ENCODE data around the gene RABGAP1L.
"Not testable (repeated sequence)": the region's sequence is repeated elsewhere in the genome, so short reads cannot be mapped to it uniquely, and the experiment has no call there.

Gene RABGAP1L

DNA sequence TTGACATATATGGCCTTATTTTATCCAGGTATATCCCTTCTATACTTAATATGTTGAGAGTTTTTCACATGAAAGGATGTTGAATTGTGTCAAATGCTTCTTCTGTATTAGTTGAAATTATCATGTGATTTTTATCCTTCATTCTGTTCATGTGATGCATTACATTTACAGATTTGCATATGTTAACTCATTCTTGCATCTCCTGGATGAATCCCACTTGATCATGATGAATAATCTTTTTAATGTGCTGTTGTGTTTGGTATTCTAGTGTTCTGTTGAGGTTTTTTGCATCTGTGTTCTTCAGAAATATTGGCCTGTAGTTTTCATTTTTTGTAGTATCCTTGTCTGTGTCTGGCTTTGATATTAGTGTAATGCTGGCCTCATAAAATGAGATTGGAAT is 150.2 kb downstream of the RABGAP1L start:
- DNase-seq, result no peak

DNA sequence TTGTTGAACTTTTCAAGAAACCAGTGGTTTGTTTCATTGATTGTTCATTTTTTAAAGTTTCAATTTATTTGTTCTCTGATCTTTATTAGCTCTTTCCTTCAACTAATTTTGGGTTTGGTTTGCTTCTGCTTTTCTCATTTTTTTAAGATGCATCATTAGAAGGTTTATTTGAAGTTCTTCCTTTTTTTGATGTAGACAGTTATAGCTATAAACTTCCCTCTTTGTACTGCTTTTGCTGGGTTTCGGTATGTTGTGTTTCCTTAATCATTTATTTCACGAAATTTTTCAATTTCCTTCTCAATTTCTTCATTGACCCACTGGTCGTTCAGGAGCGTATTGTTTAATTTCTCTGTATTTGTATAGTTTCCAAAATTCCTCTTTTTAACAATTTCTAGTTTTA is 155.1 kb downstream of the RABGAP1L start:
- DNase-seq, result no peak

GRCh38 chr1:174315239-174315638 is 155.9 kb downstream of the RABGAP1L start:
- DNase-seq, result no peak

GRCh38 chr1:174320897-174321296 is 161.6 kb downstream of the RABGAP1L start:
- not testable (repeated sequence) for DNase-seq

- no peak for DNase-seq
Observed at GRCh38 chr1:174322202-174322862, 163.0 kb downstream of the RABGAP1L start.

DNA sequence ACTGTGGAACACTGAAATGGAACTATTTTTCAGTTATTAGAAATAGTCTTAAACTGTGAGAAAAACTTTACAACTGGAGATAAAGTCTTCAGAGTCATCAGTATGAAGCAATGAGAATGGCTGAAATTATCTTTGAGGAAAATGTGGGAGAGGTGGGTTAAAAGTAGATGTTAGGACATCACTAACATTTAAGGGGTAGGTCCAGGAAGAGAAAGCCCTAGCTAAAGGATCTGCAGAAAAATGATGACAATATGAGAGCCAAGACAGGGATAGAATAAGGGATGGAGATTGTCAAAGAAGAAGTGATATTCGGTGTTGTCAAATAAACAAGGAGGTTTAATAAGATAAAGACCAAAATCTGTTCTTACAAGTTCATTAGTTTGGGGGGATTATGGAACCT is 165.2 kb downstream of the RABGAP1L start:
- no peak for DNase-seq

- no peak for DNase-seq
Observed at GRCh38 chr1:174324939-174325338, 165.6 kb downstream of the RABGAP1L start.

DNA sequence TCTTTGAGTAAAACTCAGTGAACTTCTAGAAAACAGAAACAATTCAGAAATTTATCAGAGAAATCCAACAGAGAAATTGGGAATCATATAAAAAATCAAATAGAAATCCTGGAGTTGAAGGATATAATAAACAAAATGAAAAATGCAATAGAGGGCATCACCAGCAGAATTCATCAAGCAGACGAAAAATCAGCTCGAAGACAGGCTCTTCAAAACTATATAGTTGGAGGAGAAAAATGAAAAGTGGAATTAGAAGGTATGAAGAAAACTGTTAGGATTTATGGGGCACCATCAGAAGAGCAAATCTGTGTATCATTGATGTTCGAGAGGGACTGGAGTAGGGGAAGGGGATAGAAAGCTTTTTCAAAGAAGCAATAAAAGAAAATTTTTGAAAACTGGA is 167.0 kb downstream of the RABGAP1L start:
- DNase-seq, result no peak

DNA sequence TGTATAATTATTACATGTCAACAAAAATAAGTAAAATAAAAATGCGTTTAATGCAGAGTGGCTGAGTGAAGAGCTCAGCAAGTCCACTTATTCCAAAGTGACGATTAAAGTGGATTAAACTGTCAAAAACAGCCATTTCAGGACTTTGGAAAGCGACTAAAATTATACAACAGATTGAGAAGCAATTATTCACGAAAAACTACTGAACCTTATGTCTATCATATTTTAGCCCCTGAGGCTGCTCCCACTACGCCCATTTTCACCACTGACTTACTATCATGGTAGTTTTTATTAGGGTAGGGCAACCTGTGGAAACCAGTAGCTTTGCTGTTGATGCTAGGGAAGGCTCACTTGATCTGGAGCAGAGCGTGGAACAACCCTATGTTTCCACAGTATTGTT is 174.1 kb downstream of the RABGAP1L start:
- no peak for DNase-seq

DNA sequence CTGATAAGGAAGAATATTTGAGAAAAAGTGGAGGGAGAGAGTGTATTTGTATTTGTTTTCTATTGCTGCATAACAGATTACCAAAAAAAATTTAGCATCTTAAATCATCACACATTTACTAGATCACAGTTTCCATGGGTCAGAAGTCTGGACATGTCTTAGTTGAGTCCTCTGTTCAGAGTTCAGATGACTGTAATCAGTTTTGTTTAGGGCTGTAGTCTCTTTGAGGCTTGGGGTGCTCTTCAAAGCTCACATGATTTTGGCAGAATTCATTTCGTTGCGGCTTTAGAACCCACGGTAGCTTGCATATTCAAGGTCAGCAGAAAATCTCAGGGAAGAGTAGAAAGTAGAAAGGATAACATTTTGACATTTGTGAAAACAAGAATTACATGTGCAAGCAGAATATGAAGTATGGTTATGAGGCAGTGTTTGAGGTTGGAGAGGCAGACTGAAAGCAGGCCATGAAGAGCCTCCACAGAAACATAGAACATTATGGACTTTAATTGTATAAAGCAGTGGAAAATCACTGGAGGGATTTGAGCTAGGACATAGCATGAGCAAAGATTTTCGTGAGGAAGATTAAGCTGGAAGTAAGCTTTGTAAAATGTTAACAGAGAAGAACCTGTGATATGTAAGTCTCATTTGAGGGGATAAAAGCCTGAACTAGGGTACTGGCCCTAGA is 177.8 kb downstream of the RABGAP1L start:
- DNase-seq, result no peak

GRCh38 chr1:174340404-174340803 is 181.1 kb downstream of the RABGAP1L start:
- not testable (repeated sequence) for DNase-seq

DNA sequence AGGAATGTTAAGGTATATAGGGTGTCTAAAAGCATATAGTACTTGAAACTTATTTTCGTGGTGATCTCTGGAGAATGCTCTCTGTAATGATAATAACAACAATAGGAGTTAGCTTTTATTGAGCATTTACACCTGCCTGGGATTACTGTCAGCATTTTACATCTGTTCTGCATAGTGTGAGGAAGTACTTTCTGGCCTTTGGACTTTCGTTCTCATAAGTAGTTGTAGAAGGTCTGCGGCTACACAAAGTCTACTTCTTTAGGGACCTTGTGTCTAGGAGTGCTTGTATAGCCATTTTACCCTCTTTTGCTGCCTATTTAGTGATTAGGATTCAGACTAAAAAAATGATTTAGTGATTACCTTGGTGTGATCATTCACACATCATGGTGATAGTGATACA is 184.8 kb downstream of the RABGAP1L start:
- no peak for DNase-seq

GRCh38 chr1:174352117-174352516 is 192.8 kb downstream of the RABGAP1L start:
- no peak for DNase-seq

GRCh38 chr1:174352883-174353608 is 193.7 kb downstream of the RABGAP1L start:
- DNase-seq, result no peak

GRCh38 chr1:174358344-174358743 is 199.0 kb downstream of the RABGAP1L start:
- DNase-seq, result no peak

DNA sequence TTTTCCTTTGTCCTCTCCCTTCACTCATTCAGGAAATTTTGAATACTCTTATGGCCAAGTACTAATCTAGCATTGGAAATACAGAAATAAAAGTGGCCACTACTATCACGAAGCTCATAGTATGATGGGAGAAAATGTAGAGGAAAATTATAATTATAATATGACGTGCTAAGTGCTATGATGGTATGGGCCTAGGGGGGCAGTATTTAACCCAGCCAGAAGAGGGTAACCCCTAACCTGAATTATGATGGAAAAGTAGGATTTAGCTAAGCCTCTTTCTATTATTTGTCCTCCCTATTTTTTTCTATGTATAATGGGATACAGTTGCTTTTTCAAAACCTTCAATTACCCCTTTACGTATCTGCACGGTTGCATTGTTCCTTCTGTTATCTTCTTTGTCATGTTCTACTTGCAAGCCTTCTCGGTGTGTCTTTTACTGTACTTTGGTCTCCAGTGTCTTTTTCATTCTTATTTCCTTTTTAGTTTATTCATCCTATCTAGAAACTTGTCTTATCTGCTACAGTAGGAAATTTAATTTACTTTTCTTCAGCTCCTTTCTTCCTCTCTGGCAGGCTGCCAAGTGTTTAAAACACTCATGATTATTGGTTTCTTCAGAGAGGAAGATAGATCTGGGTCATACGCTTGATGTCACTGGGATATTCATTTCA is 199.6 kb downstream of the RABGAP1L start:
- no peak for DNase-seq

DNA sequence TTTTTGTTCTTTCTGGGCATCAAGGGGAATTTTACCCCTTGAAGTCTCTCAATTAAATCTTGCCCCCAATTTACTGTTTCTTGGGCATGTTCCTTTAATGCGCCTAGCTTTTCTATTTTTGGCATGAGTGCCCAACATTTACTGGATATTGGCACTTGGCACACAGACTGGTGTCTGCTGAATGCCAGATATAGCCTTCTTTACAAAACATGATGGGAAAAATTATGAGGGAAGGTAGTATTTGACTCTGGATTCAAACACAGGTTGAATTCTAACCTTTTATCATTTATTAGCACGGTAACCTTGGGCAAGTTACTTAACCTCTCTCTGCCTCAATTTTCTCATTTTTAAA is 200.1 kb downstream of the RABGAP1L start:
- no peak for DNase-seq

DNA sequence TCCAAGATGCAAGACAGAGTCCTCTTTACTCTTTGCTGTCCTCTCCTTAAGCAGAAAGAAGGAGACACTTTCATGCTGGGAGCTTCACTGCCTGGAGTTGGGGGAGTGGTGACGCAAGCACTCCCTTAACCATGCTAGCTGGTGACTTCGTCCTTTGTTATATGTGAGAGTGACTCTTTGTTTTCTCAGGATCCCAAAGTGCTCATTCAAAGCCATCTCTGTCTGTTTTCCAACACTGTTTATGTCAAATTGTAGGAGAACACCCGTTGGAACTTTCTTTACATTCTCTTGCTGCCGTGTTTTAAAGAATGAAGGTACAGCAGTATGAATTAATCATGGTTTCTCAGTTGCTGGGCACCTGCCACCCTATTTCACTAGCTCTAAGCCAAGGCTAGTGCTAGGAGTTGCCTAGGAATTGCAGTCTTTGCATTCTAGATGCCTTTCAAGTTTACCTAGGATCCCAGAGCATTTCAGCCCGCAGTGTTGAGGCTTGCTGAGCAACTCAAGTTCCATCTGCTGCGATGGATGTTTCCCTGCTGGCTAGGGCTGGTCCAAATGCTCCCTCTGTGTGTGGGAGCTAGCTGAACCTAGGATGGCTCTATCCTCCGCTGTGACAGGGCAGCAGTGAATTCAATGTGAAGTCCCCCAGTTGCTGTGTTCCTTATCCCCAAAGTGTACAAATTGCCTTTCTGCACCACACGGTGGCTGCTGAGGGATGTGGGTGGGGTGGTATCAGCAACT is 205.8 kb downstream of the RABGAP1L start:
- no peak for DNase-seq

DNA sequence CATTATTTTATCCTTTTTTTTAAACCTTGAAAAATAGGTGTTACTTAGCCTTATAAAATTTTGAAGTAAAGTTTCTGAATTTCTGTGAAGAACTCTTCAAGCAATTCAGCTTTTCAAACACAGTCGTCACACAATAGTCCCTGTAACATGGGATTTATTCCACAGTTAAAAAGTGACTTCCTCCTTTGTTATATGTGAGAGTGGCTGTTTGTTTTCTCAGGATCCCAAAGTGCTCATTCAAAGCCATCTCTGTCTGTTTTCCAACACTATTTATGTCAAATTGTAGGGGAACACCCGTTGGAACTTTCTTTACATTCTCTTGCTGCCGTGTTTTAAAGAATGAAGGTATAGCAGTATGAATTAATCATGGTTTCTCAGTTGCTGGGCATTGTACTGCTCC is 207.6 kb downstream of the RABGAP1L start:
- no peak for DNase-seq

DNA sequence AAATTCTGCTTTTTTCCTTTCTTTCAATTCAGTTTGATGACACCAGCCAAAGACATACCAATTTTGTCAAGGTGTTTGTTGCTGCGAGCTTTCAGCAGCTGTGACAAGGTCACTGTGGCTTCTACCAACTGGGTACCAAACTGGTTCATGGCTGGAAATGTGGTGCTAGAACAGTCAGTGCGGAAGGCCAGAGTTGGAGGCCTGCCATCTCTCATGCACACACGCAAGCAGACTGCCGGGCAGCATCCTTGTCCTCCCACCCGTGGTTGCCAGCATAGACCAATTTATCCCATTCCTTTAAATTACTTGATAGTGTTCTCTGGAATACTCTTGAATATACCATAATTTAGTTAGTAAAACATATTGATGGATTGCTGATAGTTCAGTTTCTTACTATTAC is 208.6 kb downstream of the RABGAP1L start:
- DNase-seq, result no peak

DNA sequence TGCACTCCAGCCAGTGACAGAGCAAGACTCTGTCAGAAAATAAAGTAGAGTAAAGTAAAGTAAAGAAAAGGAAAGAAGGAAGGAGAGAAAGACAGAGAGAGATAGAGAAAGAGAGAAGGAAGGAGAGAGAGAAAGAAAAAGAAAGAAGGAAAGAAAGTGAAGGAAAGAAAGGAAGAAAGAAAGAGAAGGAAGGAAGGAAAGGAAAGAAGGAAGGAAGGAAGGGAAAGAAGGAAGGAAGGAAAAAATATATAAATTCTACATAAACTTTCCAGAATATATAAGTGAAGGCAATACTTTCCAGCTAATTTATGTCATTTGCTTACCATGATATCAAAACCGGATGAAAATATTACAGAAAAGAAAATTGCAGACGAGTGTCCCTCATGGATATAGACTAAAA is 216.7 kb downstream of the RABGAP1L start:
- DNase-seq, result no peak

- no peak for DNase-seq
Observed at GRCh38 chr1:174391716-174392115, 232.4 kb downstream of the RABGAP1L start.

DNA sequence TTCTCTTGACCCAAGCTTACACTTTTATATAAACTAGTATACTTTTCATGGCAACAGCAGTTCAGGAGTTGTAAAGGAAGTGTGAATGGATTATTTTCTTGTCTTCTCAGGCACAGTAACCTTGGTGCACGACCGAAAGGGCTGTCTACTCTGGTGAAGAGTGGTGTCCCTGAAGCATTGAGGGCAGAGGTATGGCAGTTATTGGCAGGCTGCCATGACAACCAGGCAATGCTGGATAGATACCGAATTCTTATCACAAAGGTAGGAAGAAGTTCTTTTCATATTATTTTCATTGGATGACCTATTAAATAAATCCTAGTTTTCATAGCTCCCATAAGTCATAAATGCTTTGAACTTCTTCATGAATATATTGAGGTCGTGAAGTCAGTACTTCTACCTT is 234.6 kb downstream of the RABGAP1L start:
- DNase-seq, result no peak

Data from activated CD4-positive, alpha-beta T cell treated with anti-CD3 and anti-CD28 coated beads for 48 hours (primary cell).